HG02884 (cell line): Measurements from ENCODE around the gene FRAT1.

ENCODE experiments used
- ATAC-seq: cut with Tn5 transposase; IDR thresholded peaks from one replicate; pipeline ENCODE4 v1.9.1; 2021; ENCODE audit warnings: mild to moderate bottlenecking, moderate library complexity; ENCODE audit not compliant: unreplicated experiment

Gene FRAT1

DNA sequence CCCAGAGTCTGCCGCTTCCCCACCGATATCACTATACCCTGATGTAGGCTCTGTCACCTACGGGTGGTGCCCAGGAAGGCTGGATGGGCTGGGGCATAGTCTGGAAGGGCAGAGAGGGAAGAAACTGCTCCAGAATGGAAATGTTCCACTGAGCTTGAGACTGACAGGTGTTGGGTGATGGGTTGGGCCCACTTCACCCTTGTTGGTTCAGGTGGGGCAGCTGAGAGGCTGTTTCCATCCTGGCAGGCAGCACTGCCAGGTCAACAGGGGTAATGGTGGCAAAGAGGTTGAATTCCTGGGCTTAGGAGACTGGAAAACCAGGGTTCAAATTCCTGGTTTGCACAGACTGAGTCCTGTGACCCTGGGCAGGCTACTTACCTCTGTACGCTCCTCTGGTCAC lies 44.0 kb downstream of the FRAT1 start:
- ATAC-seq: no peak

DNA sequence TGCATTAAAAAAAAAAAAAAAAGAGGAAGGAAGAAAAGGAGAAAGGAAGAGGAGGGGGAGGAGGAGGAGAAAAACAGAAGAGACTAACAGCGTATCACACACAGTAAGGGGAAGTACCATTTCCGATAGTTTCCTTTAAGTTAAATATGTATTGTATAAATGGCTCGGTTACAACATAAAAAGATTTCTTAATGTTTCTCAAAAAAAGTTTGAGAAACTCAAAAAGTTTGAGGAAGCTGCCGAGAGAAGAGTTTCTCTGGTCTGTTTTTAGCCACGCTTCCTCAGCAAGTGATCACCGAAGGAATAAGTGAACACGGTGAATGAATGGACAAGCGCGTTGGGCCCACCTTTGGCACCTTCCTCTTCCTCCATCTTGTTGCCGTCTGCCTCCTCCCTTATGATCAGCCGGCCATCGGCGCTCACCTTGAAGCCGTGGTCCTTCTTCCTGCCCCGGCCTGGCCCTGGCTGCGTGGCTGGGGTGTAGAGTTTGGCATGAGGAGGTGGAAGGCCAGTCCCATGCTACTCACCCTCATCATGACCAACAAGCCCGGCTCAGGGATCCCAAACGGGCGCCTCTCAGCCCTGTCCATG lies 46.8 kb downstream of the FRAT1 start:
- no peak for ATAC-seq

DNA sequence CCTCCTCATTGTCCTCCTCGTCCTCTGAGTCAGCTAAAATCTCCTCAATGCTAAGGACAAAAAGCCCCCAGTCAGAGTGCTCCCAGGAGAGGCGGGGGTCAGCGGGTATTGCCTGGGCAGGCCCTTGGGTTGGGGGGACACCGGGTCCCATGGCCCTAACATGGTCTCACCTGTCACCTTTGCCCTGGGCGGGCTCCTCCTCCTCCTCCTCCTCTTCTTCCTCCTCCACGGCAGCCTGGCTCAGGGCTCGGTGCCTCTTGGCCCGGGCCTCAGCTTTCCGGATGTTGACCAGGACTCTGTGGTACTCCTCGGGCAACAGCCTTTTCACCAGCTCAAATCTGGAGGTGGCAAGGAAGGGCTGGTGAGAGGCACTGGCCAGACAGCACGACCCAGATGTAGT lies 47.5 kb downstream of the FRAT1 start:
- no peak for ATAC-seq

DNA sequence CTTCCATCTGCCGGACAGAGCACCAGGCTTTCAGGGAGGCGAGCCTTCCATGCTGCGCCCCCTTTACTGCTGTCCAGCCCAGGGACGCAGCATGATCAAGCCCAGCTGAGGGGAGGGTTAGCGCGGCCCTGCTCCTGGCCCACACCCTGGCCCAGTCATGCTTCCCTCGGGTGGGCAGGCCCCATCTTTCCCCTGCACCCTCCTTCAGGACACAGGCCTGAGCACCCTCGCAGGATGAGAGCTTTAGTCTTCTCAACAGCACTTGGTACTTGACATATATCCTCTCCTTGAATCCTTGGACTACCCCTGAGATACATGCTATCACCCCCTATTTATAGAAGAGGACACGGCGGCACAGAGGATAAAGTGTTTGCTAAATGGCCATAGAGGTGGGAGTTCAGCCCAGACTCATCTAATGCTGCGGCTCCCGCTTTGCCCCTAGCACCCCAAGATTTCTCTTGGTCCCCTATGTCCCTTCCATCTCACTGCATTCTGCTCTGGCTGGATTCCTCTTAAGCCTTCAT lies 48.1 kb downstream of the FRAT1 start:
- no peak for ATAC-seq
